ENCODE measurements around the gene BAZ1B.

DNA sequence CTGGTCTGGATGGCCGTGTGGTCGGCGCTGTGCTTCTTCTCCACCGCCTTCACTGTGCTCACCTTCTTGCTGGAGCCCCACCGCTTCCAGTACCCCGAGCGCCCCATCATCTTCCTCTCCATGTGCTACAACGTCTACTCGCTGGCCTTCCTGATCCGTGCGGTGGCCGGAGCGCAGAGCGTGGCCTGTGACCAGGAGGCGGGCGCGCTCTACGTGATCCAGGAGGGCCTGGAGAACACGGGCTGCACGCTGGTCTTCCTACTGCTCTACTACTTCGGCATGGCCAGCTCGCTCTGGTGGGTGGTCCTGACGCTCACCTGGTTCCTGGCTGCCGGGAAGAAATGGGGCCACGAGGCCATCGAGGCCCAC, 87.4 kb downstream of the BAZ1B start:
- TF ChIP-seq CTCF (IDR thresholded peaks at IDR 0.05) (no peak), POLR2A (IDR thresholded peaks at IDR 0.05) (no peak), EP300 (IDR thresholded peaks at IDR 0.05) (no peak)

Measured in ovary (tissue), 3 donors.